ENCODE results near the gene RTEL1.
"Not testable (repeated sequence)": the region's sequence is repeated elsewhere in the genome, so short reads cannot be mapped to it uniquely, and the experiment has no call there.

The RTEL1 gene

DNA sequence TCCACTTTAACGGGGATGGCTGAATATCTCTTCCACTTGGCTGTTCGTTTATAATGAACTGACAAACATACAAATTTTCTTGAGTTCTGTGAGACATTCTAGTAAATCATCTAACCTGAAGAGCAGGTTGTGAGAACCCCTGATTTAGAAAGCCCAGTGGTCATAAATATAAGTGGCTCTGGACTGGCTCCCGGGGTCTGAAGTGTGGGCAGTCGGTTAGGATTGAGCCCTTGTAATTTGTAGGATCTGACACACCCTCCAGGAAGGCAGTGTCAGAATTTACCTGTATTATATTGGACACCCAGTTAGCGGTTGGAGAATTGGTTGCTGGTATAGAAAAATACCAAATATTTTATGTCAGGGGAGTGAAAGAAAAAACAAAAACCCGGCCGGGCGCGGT lies 24.4 kb upstream of the RTEL1 start:
- H3K4me1 ChIP-seq (ENCODE audit: control insufficient read depth, insufficient read depth, low read length): peaks cover 2% of the 10 kb centered on the region
- no peaks in the 10 kb centered on the region for H3K36me3 ChIP-seq (ENCODE audit: control insufficient read depth, insufficient read depth, low read length)
- H3K9ac ChIP-seq (ENCODE audit: low read length): no peak overlapping the region
- H3K9me3 ChIP-seq (ENCODE audit: control insufficient read depth, low read length): no peaks in the 10 kb centered on the region
- H3K4me3 ChIP-seq (ENCODE audit: low read length): no peak overlapping the region
- no peaks in the 10 kb centered on the region for H3K27me3 ChIP-seq (ENCODE audit: control insufficient read depth, insufficient read depth, low read length)

- no peak overlapping the region for H3K9ac ChIP-seq (ENCODE audit: low read length)
- no peaks in the 10 kb centered on the region for H3K4me1 ChIP-seq (ENCODE audit: control insufficient read depth, insufficient read depth, low read length)
- H3K9me3 ChIP-seq (ENCODE audit: control insufficient read depth, low read length): no peaks in the 10 kb centered on the region
- no peaks in the 10 kb centered on the region for H3K36me3 ChIP-seq (ENCODE audit: control insufficient read depth, insufficient read depth, low read length)
- H3K27me3 ChIP-seq (ENCODE audit: control insufficient read depth, insufficient read depth, low read length): no peaks in the 10 kb centered on the region
- H3K4me3 ChIP-seq (ENCODE audit: low read length): no peak overlapping the region
Measured at GRCh38 chr20:63635431-63636141, 22.5 kb upstream of the RTEL1 start.

DNA sequence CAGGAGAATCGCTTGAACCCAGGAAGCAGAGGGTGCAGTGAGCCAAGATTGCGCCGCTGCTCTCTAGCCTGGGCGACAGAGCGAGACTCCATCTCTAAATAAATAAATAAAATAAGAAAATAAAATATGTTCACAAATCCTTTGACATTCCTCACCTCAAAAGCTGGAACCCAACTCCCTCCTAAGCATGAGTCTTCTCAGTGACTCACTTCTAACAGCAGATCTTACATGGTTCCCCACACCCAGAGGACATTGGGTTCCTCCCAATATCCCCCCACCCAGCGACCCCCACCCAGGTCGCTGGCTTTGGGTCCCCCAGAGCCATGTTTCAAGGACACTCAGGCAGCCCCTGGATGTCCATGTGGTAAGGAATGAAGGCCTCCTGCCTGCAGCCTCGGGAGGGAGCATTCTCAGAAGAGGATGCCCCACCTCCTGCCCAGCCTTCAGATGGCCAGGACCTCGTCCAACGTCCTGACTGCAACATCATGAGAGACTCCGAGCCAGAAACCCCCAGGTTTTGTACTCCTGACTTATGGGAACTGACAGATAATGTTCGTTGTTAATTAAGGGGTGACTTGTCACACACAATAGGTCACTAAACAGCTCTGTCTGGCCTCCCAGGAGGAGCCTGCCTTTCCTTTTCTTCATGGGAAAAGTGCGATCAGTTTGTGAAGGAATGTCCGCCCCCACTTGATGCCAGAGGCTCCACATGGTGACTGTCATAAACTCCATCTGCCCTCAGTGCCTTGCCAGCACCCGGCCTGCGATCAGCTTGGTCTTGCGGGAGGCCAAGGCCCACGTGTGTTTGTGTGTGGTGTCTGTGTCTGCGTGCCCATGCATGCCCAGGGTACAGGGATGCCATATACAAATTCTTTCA lies 21.1 kb upstream of the RTEL1 start:
- no peaks in the 10 kb centered on the region for H3K4me1 ChIP-seq (ENCODE audit: control insufficient read depth, insufficient read depth, low read length)

GRCh38 chr20:63639093-63639975 lies 18.8 kb upstream of the RTEL1 start:
- H3K4me3 ChIP-seq (ENCODE audit: low read length): no peak overlapping the region

More for the DNA sequence above, 21.1 kb upstream of the RTEL1 start:
- H3K4me3 ChIP-seq (ENCODE audit: low read length): no peak overlapping the region
- no peaks in the 10 kb centered on the region for H3K36me3 ChIP-seq (ENCODE audit: control insufficient read depth, insufficient read depth, low read length)
- no peaks in the 10 kb centered on the region for H3K27me3 ChIP-seq (ENCODE audit: control insufficient read depth, insufficient read depth, low read length)
- H3K9me3 ChIP-seq (ENCODE audit: control insufficient read depth, low read length): no peaks in the 10 kb centered on the region
- H3K9ac ChIP-seq (ENCODE audit: low read length): no peak overlapping the region

GRCh38 chr20:63640086-63640485 lies 18.0 kb upstream of the RTEL1 start:
- Histone ChIP-seq H3K9ac (ENCODE audit: low read length) (no peak overlapping the region), H3K4me1 (ENCODE audit: control insufficient read depth, insufficient read depth, low read length) (peaks cover 8% of the 10 kb centered on the region)

More at GRCh38 chr20:63639093-63639975, 18.8 kb upstream of the RTEL1 start:
- Histone ChIP-seq H3K27me3 (ENCODE audit: control insufficient read depth, insufficient read depth, low read length) (peaks cover 4% of the 10 kb centered on the region), H3K36me3 (ENCODE audit: control insufficient read depth, insufficient read depth, low read length) (no peaks in the 10 kb centered on the region), H3K9ac (ENCODE audit: low read length) (no peak overlapping the region), H3K4me1 (ENCODE audit: control insufficient read depth, insufficient read depth, low read length) (peaks cover 8% of the 10 kb centered on the region), H3K9me3 (ENCODE audit: control insufficient read depth, low read length) (no peaks in the 10 kb centered on the region)

DNA sequence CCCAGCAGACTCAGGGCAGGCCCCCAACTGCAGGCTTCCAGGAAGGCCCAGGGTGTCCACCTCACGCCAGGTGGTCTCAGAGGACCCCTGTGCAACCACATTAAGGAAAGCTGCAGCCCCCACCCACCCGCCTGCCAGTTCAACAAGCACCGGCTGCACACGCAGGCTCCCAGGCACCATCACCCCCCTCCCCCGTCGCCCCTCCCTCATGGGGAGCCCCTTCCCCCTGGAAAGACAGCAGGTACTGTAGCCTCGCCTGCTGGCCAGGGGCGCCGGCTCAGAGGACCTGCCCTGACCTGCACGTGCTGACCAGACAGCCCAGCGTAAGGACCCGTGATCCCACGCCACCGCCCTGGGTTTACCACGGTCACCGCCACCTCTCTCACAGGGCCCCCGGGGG lies 17.4 kb upstream of the RTEL1 start:
- not testable (repeated sequence) for H3K36me3 ChIP-seq (ENCODE audit: control insufficient read depth, insufficient read depth, low read length); H3K9ac ChIP-seq (ENCODE audit: low read length); H3K4me3 ChIP-seq (ENCODE audit: low read length); H3K9me3 ChIP-seq (ENCODE audit: control insufficient read depth, low read length); H3K4me1 ChIP-seq (ENCODE audit: control insufficient read depth, insufficient read depth, low read length); H3K27me3 ChIP-seq (ENCODE audit: control insufficient read depth, insufficient read depth, low read length)

More at GRCh38 chr20:63640086-63640485, 18.0 kb upstream of the RTEL1 start:
- H3K36me3 ChIP-seq (ENCODE audit: control insufficient read depth, insufficient read depth, low read length): no peaks in the 10 kb centered on the region
- H3K4me3 ChIP-seq (ENCODE audit: low read length): no peak overlapping the region
- H3K9me3 ChIP-seq (ENCODE audit: control insufficient read depth, low read length): no peaks in the 10 kb centered on the region
- H3K27me3 ChIP-seq (ENCODE audit: control insufficient read depth, insufficient read depth, low read length): peaks cover 4% of the 10 kb centered on the region

- H3K4me1 ChIP-seq (ENCODE audit: control insufficient read depth, insufficient read depth, low read length): peaks cover 8% of the 10 kb centered on the region
- peak overlapping the region; percentile 60 for H3K4me3 ChIP-seq (ENCODE audit: low read length)
- H3K36me3 ChIP-seq (ENCODE audit: control insufficient read depth, insufficient read depth, low read length): no peaks in the 10 kb centered on the region
- peaks cover 4% of the 10 kb centered on the region for H3K27me3 ChIP-seq (ENCODE audit: control insufficient read depth, insufficient read depth, low read length)
- peak overlapping the region; percentile 64 for H3K9ac ChIP-seq (ENCODE audit: low read length)
- H3K9me3 ChIP-seq (ENCODE audit: control insufficient read depth, low read length): no peaks in the 10 kb centered on the region
Measured at GRCh38 chr20:63641146-63641791, 16.8 kb upstream of the RTEL1 start.

- Histone ChIP-seq H3K9ac (ENCODE audit: low read length) (peak overlapping the region; percentile 29), H3K4me3 (ENCODE audit: low read length) (no peak overlapping the region), H3K36me3 (ENCODE audit: control insufficient read depth, insufficient read depth, low read length) (no peaks in the 10 kb centered on the region), H3K9me3 (ENCODE audit: control insufficient read depth, low read length) (no peaks in the 10 kb centered on the region), H3K4me1 (ENCODE audit: control insufficient read depth, insufficient read depth, low read length) (peaks cover 8% of the 10 kb centered on the region), H3K27me3 (ENCODE audit: control insufficient read depth, insufficient read depth, low read length) (peaks cover 4% of the 10 kb centered on the region)
Measured at GRCh38 chr20:63641792-63642523, 16.2 kb upstream of the RTEL1 start.

GRCh38 chr20:63642527-63643247 lies 15.4 kb upstream of the RTEL1 start:
- no peaks in the 10 kb centered on the region for H3K36me3 ChIP-seq (ENCODE audit: control insufficient read depth, insufficient read depth, low read length)
- H3K9ac ChIP-seq (ENCODE audit: low read length): peak overlapping the region; percentile 29
- H3K4me3 ChIP-seq (ENCODE audit: low read length): no peak overlapping the region
- H3K27me3 ChIP-seq (ENCODE audit: control insufficient read depth, insufficient read depth, low read length): peaks cover 4% of the 10 kb centered on the region
- H3K9me3 ChIP-seq (ENCODE audit: control insufficient read depth, low read length): no peaks in the 10 kb centered on the region
- peaks cover 8% of the 10 kb centered on the region for H3K4me1 ChIP-seq (ENCODE audit: control insufficient read depth, insufficient read depth, low read length)

GRCh38 chr20:63643499-63643898 lies 14.6 kb upstream of the RTEL1 start:
- Histone ChIP-seq H3K9ac (ENCODE audit: low read length) (no peak overlapping the region), H3K36me3 (ENCODE audit: control insufficient read depth, insufficient read depth, low read length) (no peaks in the 10 kb centered on the region), H3K27me3 (ENCODE audit: control insufficient read depth, insufficient read depth, low read length) (peaks cover 4% of the 10 kb centered on the region), H3K9me3 (ENCODE audit: control insufficient read depth, low read length) (no peaks in the 10 kb centered on the region), H3K4me1 (ENCODE audit: control insufficient read depth, insufficient read depth, low read length) (peaks cover 8% of the 10 kb centered on the region), H3K4me3 (ENCODE audit: low read length) (no peak overlapping the region)
